H9 (cell line): ENCODE measurements around the gene KLRD1. TPM values are rescaled to one million over a fixed set of nuclear protein-coding genes. Genes with fewer than 3 reads are reported as not detected.

ENCODE experiments used
- DNase-seq: peaks from one replicate; pipeline ENCODE4 v3.0.0-alpha.2; 2017
- H2AFZ ChIP-seq: one replicate; pipeline ENCODE4 v1.6.1; 2013; ENCODE audit warnings: mild to moderate bottlenecking, low read length, control low read depth, moderate library complexity
- H2AK5ac ChIP-seq: 2 replicates; pipeline ENCODE4 v1.6.1; 2013; ENCODE audit warnings: low read length, control low read depth, mixed read lengths; ENCODE audit not compliant: insufficient read length
- H2BK120ac ChIP-seq: one replicate; pipeline ENCODE4 v1.6.1; 2013; ENCODE audit warnings: low read depth, mild to moderate bottlenecking, low read length, control low read depth, inconsistent platforms; ENCODE audit not compliant: poor library complexity, severe bottlenecking
- H2BK12ac ChIP-seq: 2 replicates; pipeline ENCODE4 v1.6.1; 2013; ENCODE audit warnings: low read length, control low read depth, mixed read lengths, low read depth; ENCODE audit not compliant: insufficient read length
- H2BK15ac ChIP-seq: 2 replicates; pipeline ENCODE4 v1.6.1; 2013; ENCODE audit warnings: low read depth, low read length, control low read depth
- H2BK20ac ChIP-seq: one replicate; pipeline ENCODE4 v1.6.1; 2013; ENCODE audit warnings: low read depth, mild to moderate bottlenecking, low read length, control low read depth, inconsistent platforms; ENCODE audit not compliant: poor library complexity, severe bottlenecking
- H2BK5ac ChIP-seq: 2 replicates; pipeline ENCODE4 v1.6.1; 2013; ENCODE audit warnings: low read length, control low read depth, mixed read lengths; ENCODE audit not compliant: insufficient read length
- H3K14ac ChIP-seq: 2 replicates; pipeline ENCODE4 v1.6.1; 2013; ENCODE audit warnings: low read length, control low read depth; ENCODE audit not compliant: insufficient read depth
- H3K18ac ChIP-seq: 2 replicates; pipeline ENCODE4 v1.6.1; 2013; ENCODE audit warnings: low read depth, mild to moderate bottlenecking, mixed read lengths, low read length, control low read depth; ENCODE audit not compliant: insufficient read length
- H3K23ac ChIP-seq: 2 replicates; pipeline ENCODE4 v1.6.1; 2013; ENCODE audit warnings: low read length, control low read depth, mixed read lengths, low read depth; ENCODE audit not compliant: insufficient read length
- H3K23me2 ChIP-seq: 2 replicates; pipeline ENCODE4 v1.6.1; 2013; ENCODE audit warnings: low read depth, mild to moderate bottlenecking, mixed read lengths, low read length, control low read depth; ENCODE audit not compliant: insufficient read length, poor library complexity, severe bottlenecking
- H3K27ac ChIP-seq: 2 replicates; pipeline ENCODE4 v1.5.1; 2013; ENCODE audit warnings: low read length, control low read depth, mixed read lengths, low read depth; ENCODE audit not compliant: insufficient read length
- H3K27me3 ChIP-seq: 2 replicates; pipeline ENCODE4 v1.6.1; 2013; ENCODE audit warnings: low read length, control low read depth, inconsistent platforms; ENCODE audit not compliant: insufficient read depth
- H3K4ac ChIP-seq: 2 replicates; pipeline ENCODE4 v1.6.1; 2013; ENCODE audit warnings: low read depth, mild to moderate bottlenecking, control low read depth, inconsistent platforms, low read length, moderate library complexity
- H3K4me1 ChIP-seq: 2 replicates; pipeline ENCODE4 v1.6.1; 2013; ENCODE audit warnings: low read length, control low read depth, inconsistent platforms; ENCODE audit not compliant: insufficient read depth
- H3K4me2 ChIP-seq: 2 replicates; pipeline ENCODE4 v1.6.1; 2013; ENCODE audit warnings: low read length, control low read depth, mixed read lengths; ENCODE audit not compliant: insufficient read length, insufficient read depth
- H3K56ac ChIP-seq: 2 replicates; pipeline ENCODE4 v1.6.1; 2013; ENCODE audit warnings: low read depth, mild to moderate bottlenecking, mixed read lengths, low read length, control low read depth; ENCODE audit not compliant: insufficient read length
- H3K79me1 ChIP-seq: 2 replicates; pipeline ENCODE4 v1.6.1; 2013; ENCODE audit warnings: low read depth, mild to moderate bottlenecking, moderate library complexity, low read length, control low read depth, inconsistent platforms; ENCODE audit not compliant: insufficient read depth, poor library complexity, severe bottlenecking
- H3K79me2 ChIP-seq: 2 replicates; pipeline ENCODE4 v1.6.1; 2013; ENCODE audit warnings: low read length, control low read depth, inconsistent platforms; ENCODE audit not compliant: insufficient read depth
- H3K9ac ChIP-seq: 2 replicates; pipeline ENCODE4 v1.6.1; 2013; ENCODE audit warnings: low read length, control low read depth, mixed read lengths; ENCODE audit not compliant: insufficient read length; ENCODE audit errors: extremely low read depth
- H3K9me3 ChIP-seq: one replicate; pipeline ENCODE4 v1.6.1; 2013; ENCODE audit warnings: low read depth, low read length, inconsistent platforms; ENCODE audit not compliant: control insufficient read depth
- H3T11ph ChIP-seq: one replicate; pipeline ENCODE4 v1.6.1; 2013; ENCODE audit warnings: mild to moderate bottlenecking, low read length, control low read depth, inconsistent platforms
- H4K20me1 ChIP-seq: one replicate; pipeline ENCODE4 v1.6.1; 2013; ENCODE audit not compliant: control insufficient read depth, insufficient read length, insufficient read depth
- H4K5ac ChIP-seq: 2 replicates; pipeline ENCODE4 v1.6.1; 2013; ENCODE audit warnings: low read depth, mild to moderate bottlenecking, mixed read lengths, low read length, control low read depth; ENCODE audit not compliant: insufficient read length
- H4K8ac ChIP-seq: replicated peaks from 2 replicates; pipeline ENCODE4 v1.6.1; 2013; ENCODE audit warnings: low read length, control low read depth, mixed read lengths, low read depth; ENCODE audit not compliant: insufficient read length
- H4K91ac ChIP-seq: 2 replicates; pipeline ENCODE4 v1.6.1; 2013; ENCODE audit warnings: low read depth, mild to moderate bottlenecking, moderate library complexity, mixed read lengths, low read length, control low read depth; ENCODE audit not compliant: insufficient read length
- H3K27ac Mint-ChIP-seq, 3 experiments: 2 replicates in 2 of 3; 3 replicates in 1 of 3; pipeline ENCODE4 v1.8.0; 2020 to 2021; ENCODE audit warnings: mixed read lengths in 3 of 3, mild to moderate bottlenecking in 1 of 3, moderate library complexity in 1 of 3
- H3K27me3 Mint-ChIP-seq: 2 replicates; pipeline ENCODE4 v1.8.0; 2021; ENCODE audit warnings: low read depth, mild to moderate bottlenecking, moderate library complexity, mixed read lengths
- H3K36me3 Mint-ChIP-seq, 3 experiments: 2 replicates in 2 of 3; 3 replicates in 1 of 3; pipeline ENCODE4 v1.8.0; 2020 to 2021; ENCODE audit warnings: low read depth in 3 of 3, mixed read lengths in 3 of 3; ENCODE audit not compliant: insufficient read depth in 1 of 3
- H3K4me1 Mint-ChIP-seq, 2 experiments: 2 replicates each; pipeline ENCODE4 v1.8.0; 2020; ENCODE audit warnings: mixed read lengths in 2 of 2
- H3K4me3 Mint-ChIP-seq, 2 experiments: 2 replicates in 1 of 2; 3 replicates in 1 of 2; pipeline ENCODE4 v1.8.0; 2020 to 2021; ENCODE audit warnings: mild to moderate bottlenecking in 2 of 2, mixed read lengths in 2 of 2, moderate library complexity in 1 of 2
- H3K9me3 Mint-ChIP-seq, 2 experiments: 2 replicates in 1 of 2; 3 replicates in 1 of 2; pipeline ENCODE4 v1.8.0; 2020; ENCODE audit warnings: mild to moderate bottlenecking in 2 of 2, mixed read lengths in 2 of 2, moderate library complexity in 1 of 2
- CTCF ChIP-seq: fragments of 200-600 bp; sonication (generic); conservative IDR thresholded peaks from 3 replicates; pipeline ENCODE4 v1.8.0; 2021; ENCODE audit warnings: antibody characterized with exemption, mild to moderate bottlenecking
- WGBS: extraction: QIAGEN DNeasy Blood & Tissue Kit; methylation state at CpG from one replicate; pipeline ENCODE4 v1.1.7; 2013; ENCODE audit warnings: missing lambda C conversion rate, low lambda C conversion rate, mixed read lengths; ENCODE audit not compliant: insufficient read length; ENCODE audit errors: extremely low coverage; 5-methylcytosine and 5-hydroxymethylcytosine counted together
- total RNA-seq: library from RNA; stranded (reverse); gene quantifications from 2 replicates; pipeline ENCODE4 v1.2.1, GENCODE V29; 2021

KLRD1 gene
- total RNA-seq, 1 experiment from 2014 or later: not detected

GRCh38 chr12:10279937-10280336 is 27.7 kb upstream of the KLRD1 start:
- Histone ChIP-seq H3K27ac (no peak overlapping the region), H2BK120ac (no peak overlapping the region), H3K14ac (no peak overlapping the region), H3K23me2 (no peaks in the 10 kb centered on the region), H3K79me2 (no peaks in the 10 kb centered on the region), H3K79me1 (no peaks in the 10 kb centered on the region), H4K5ac (no peak overlapping the region), H4K91ac (no peak overlapping the region), H2AFZ (no peak overlapping the region), H4K20me1 (no peaks in the 10 kb centered on the region), H3K18ac (no peak overlapping the region), H3T11ph (no peak overlapping the region), H3K4me2 (no peak overlapping the region), H3K4ac (no peak overlapping the region), H4K8ac (no peak overlapping the region), H3K23ac (no peak overlapping the region), H2AK5ac (no peak overlapping the region), H3K4me1 (no peaks in the 10 kb centered on the region), H3K56ac (no peak overlapping the region), H2BK20ac (no peak overlapping the region), H2BK5ac (no peak overlapping the region), H3K9me3 (no peaks in the 10 kb centered on the region), H3K27me3 (no peaks in the 10 kb centered on the region), H2BK15ac (no peak overlapping the region), H2BK12ac (no peak overlapping the region), H3K9ac (no peak overlapping the region)
- Mint-ChIP-seq H3K4me1 (no peaks in the 10 kb centered on the region), H3K36me3 (0 out of 7 replicates have a peak, but pooled peaks cover 0 to 3% (median 0%) of the 10 kb centered on the region in 3 experiments), H3K27me3 (no peaks in the 10 kb centered on the region), H3K4me3 (no peak overlapping the region), H3K27ac (no peak overlapping the region), H3K9me3 (peaks cover 2 to 6% of the 10 kb centered on the region in 2 experiments; a peak in 4 of 5 replicates)
- WGBS: no CpG with 5 or more reads among the region's 3 CpGs
- no peak for TF ChIP-seq CTCF
- DNase-seq: no peak
